GM12878 (cell line): ENCODE measurements around the gene GPR152. TPM values are rescaled to one million over a fixed set of nuclear protein-coding genes. Genes with fewer than 3 reads are reported as not detected.

ENCODE experiments used
- ATAC-seq: fragments of 200-7000 bp; cut with Tn5 transposase; 3 replicates; pipeline ENCODE4 v1.9.1; 2020; ENCODE audit warnings: mild to moderate bottlenecking, moderate library complexity
- BruUV-seq: library from RNA; stranded (reverse); fragments of 400-500 nt; replicated peaks from 2 replicates; lab custom pipeline; 2021; lab: Mats Ljungman, UMichigan
- CTCF ChIA-PET: fragments of 300-600 bp; sonication (Branson Sonifier 250); formaldehyde crosslinking; extraction: SDS; loops from one replicate; lab custom pipeline; 2021; ENCODE audit warnings: inconsistent platforms; lab: Yijun Ruan, JAX
- POLR2A ChIA-PET: fragments of 350-600 bp; formaldehyde crosslinking; extraction: SDS; loops from one replicate; lab custom pipeline; 2021; ENCODE audit warnings: inconsistent platforms; lab: Charles Lee
- RAD21 ChIA-PET: fragments of 300-600 bp; sonication (Branson Sonifier 250); formaldehyde crosslinking; loops from one replicate; lab custom pipeline; 2023; ENCODE audit warnings: antibody characterized with exemption; ENCODE audit not compliant: unreplicated experiment; lab: Charles Lee
- SMC1A ChIA-PET: fragments of 300-600 bp; sonication (Branson Sonifier 250); formaldehyde crosslinking; loops from one replicate; lab custom pipeline; 2023; ENCODE audit not compliant: unreplicated experiment, uncharacterized antibody; lab: Charles Lee
- DNase-seq: peaks from one replicate; pipeline ENCODE4 v3.0.0-alpha.2; 2011; ENCODE audit warnings: low read depth, low spot score
- FAIRE-seq: peaks from 3 replicates; lab custom pipeline; 2011; peaks lifted over from hg19 to GRCh38; lab: Jason Lieb, UNC
- H2AFZ ChIP-seq: 2 replicates; pipeline ENCODE4 v1.6.0; 2011; ENCODE audit warnings: low read depth, low read length, control low read depth; ENCODE audit not compliant: control insufficient read depth
- H3K27ac ChIP-seq: 2 replicates; pipeline ENCODE4 v1.5.1; 2011; ENCODE audit warnings: control low read depth; ENCODE audit not compliant: control insufficient read depth, insufficient read depth
- H3K27me3 ChIP-seq, 2 experiments: replicated peaks in 1 of 2; 2 replicates each; pipeline versions ENCODE4 v1.6.0 to v1.6.1; 2011; ENCODE audit warnings: low read length in 1 of 2; ENCODE audit not compliant: control insufficient read depth in 2 of 2, insufficient read depth in 2 of 2
- H3K36me3 ChIP-seq, 2 experiments: 2 replicates each; pipeline ENCODE4 v1.5.1; 2011; ENCODE audit warnings: low read length in 1 of 2; ENCODE audit not compliant: control insufficient read depth in 2 of 2, insufficient read depth in 2 of 2
- H3K4me1 ChIP-seq: 2 replicates; pipeline ENCODE4 v1.6.1; 2011; ENCODE audit warnings: mild to moderate bottlenecking, low read length, moderate library complexity, mixed read lengths; ENCODE audit not compliant: control insufficient read depth, insufficient read depth
- H3K4me2 ChIP-seq: 2 replicates; pipeline ENCODE4 v1.6.0; 2011; ENCODE audit warnings: control low read depth; ENCODE audit not compliant: control insufficient read depth, insufficient read depth
- H3K4me3 ChIP-seq: fragments of 200-600 bp; sonication (generic); 2 replicates; pipeline ENCODE4 v1.5.1; 2016
- H3K79me2 ChIP-seq: 2 replicates; pipeline ENCODE4 v1.6.0; 2011; ENCODE audit warnings: low read length; ENCODE audit not compliant: control insufficient read depth, insufficient read depth
- H3K9ac ChIP-seq: 2 replicates; pipeline ENCODE4 v1.8.0; 2011; ENCODE audit warnings: low read length, control low read depth, mixed read lengths; ENCODE audit not compliant: control insufficient read depth, insufficient read depth
- H3K9me3 ChIP-seq: replicated peaks from 3 replicates; pipeline ENCODE4 v1.5.1; 2011; ENCODE audit warnings: mild to moderate bottlenecking, low read length; ENCODE audit not compliant: control insufficient read depth, insufficient read depth
- H4K20me1 ChIP-seq: 2 replicates; pipeline ENCODE4 v1.6.0; 2011; ENCODE audit not compliant: control insufficient read depth, insufficient read depth
- BMI1 ChIP-seq: fragments of 450-650 bp; IDR thresholded peaks from 2 replicates; pipeline ENCODE4 v1.6.1; 2016; ENCODE audit warnings: mild to moderate bottlenecking, moderate library complexity, borderline replicate concordance
- ETV6 ChIP-seq, 2 experiments: fragments of 450-650 bp in 1 of 2; IDR thresholded peaks in 1 of 2; conservative IDR thresholded peaks in 1 of 2; 2 replicates each; pipeline ENCODE4 v1.6.1; 2014; ENCODE audit warnings: antibody characterized with exemption in 1 of 2, borderline replicate concordance in 1 of 2, low read depth in 1 of 2, mild to moderate bottlenecking in 1 of 2, moderate library complexity in 1 of 2
- FOXM1 ChIP-seq: IDR thresholded peaks from 2 replicates; pipeline ENCODE4 v1.6.1; 2012; ENCODE audit warnings: low read depth, mild to moderate bottlenecking, inconsistent platforms, low read length, moderate library complexity
- RB1 ChIP-seq: fragments of 450-650 bp; formaldehyde crosslinking; IDR thresholded peaks from 2 replicates; pipeline ENCODE4 v1.6.1; 2017; ENCODE audit warnings: mild to moderate bottlenecking, borderline replicate concordance
- STAT3 ChIP-seq: IDR thresholded peaks from 2 replicates; pipeline ENCODE4 v1.6.1; 2011; ENCODE audit warnings: low read depth, low read length, improper control_type of control experiment
- WGBS: methylation state at CpG from one replicate; pipeline ENCODE4 v1.1.6; 2016; ENCODE audit warnings: low lambda C conversion rate; ENCODE audit not compliant: insufficient replicate concordance, insufficient coverage; ENCODE audit errors: missing lambda C conversion rate; 5-methylcytosine and 5-hydroxymethylcytosine counted together
- in situ Hi-C: fragments of 300-500 bp; cut with MboI; formaldehyde crosslinking; loops from 9 replicates; pipeline ENCODE4 v1.14.3; 2018; ENCODE audit warnings: mixed read lengths
- intact Hi-C: fragments of 100-400 bp; cut with micrococcal nuclease; formaldehyde crosslinking; loops from one replicate; pipeline ENCODE4 v1.14.2; 2022; ENCODE audit not compliant: unreplicated experiment
- polyA plus RNA-seq, 11 experiments: library from polyadenylated mRNA; depleted of rRNA in 4 of 11; unstranded in 6 of 11; stranded (reverse) in 5 of 11; fragments of >200 nt; fragmentation: Nextera tagmentation in 4 of 11; fragmentation: Illumina TruSeq in 1 of 11; extraction: Ambion mirVana in 4 of 11; extraction: Trizol in 1 of 11; gene quantifications; 1 replicate in 1 of 11; 2 replicates in 10 of 11; pipeline versions ENCODE4 v1.2.1 to v1.2.3, GENCODE V29; 2011 to 2016; ENCODE audit warnings: inconsistent platforms in 2 of 11, missing spikeins in 2 of 11, low read depth in 1 of 11
- total RNA-seq, 4 experiments: library from RNA; depleted of rRNA in 3 of 4; stranded (reverse); fragments of >200 nt in 3 of 4; fragmentation: Illumina TruSeq in 1 of 4; extraction: Trizol in 1 of 4; gene quantifications; 2 replicates each; pipeline versions ENCODE4 v1.2.1 to v1.2.3, GENCODE V29; 2013 to 2021

The GPR152 gene
- total and polyA plus RNA-seq, 10 of the 15 experiments (the other 5 are each of a cell fraction or from before 2014, with no cell fraction given) = not detected

- Histone ChIP-seq H4K20me1 (no peaks in the 10 kb centered on the region), H3K79me2 (no peaks in the 10 kb centered on the region), H3K4me2 (no peak overlapping the region), H2AFZ (no peak overlapping the region), H3K36me3 (no peaks in the 10 kb centered on the region), H3K4me3 (no peak overlapping the region), H3K9me3 (no peaks in the 10 kb centered on the region), H3K27me3 (peaks cover 0 to 5% of the 10 kb centered on the region in 2 experiments; a peak in 3 of 4 replicates), H3K9ac (no peak overlapping the region), H3K4me1 (peaks cover 2% of the 10 kb centered on the region; the same call in 1 of the 2 replicates), H3K27ac (no peak overlapping the region)
- 66% methylated on average over 21 of the region's 21 CpGs for WGBS
- SMC1A ChIA-PET = interaction anchor here (1.1 to 1.5 kb wide), 4 partner anchors 12 to 68 kb away, joined by 3 to 7 read pairs (median 3); partner anchors contain the start of gene TBC1D10C
- intact Hi-C loops (no loop called here), in situ Hi-C loops (no loop called here)
- CTCF ChIA-PET = interaction anchor here (0.9 to 1.6 kb wide), 5 partner anchors 12 to 50 kb away, joined by 3 to 5 read pairs (median 4); partner anchors contain the start of genes PTPRCAP and TMEM134
- RAD21 ChIA-PET = interaction anchor here (0.9 to 2.4 kb wide), 4 partner anchors 18 to 41 kb away, joined by 3 to 8 read pairs (median 4); partner anchors contain the start of genes PPP1CA and RAD9A
- ATAC-seq (no peak), FAIRE-seq (no peak), DNase-seq (no peak)
- POLR2A ChIA-PET = interaction anchor here (0.7 to 3.9 kb wide), 10 partner anchors 12 to 50 kb away, joined by 3 to 28 read pairs (median 8); partner anchors contain the start of genes PPP1CA, PTPRCAP and TBC1D10C
- BruUV-seq = no TSS peak
- TF ChIP-seq RB1 (no peak), ETV6 (conservative IDR thresholded peaks at IDR 0.05 in 1 of 2, IDR thresholded peaks at IDR 0.05 in 1 of 2; ENCODE audit: borderline replicate concordance in 1 of 2, low read depth in 1 of 2) (no peak), FOXM1 (no peak), STAT3 (no peak), BMI1 (no peak)
These were observed 33.0 kb downstream of the GPR152 start for GRCh38 chr11:67419325-67420049.
